ENCODE results near the gene ZNF74. TPM values are rescaled to one million over a fixed set of nuclear protein-coding genes. Genes with fewer than 3 reads are reported as not detected.
"Not testable (repeated sequence)": the region's sequence is repeated elsewhere in the genome, so short reads cannot be mapped to it uniquely, and the experiment has no call there.

The ZNF74 gene
- total RNA-seq, 4 donors from 2014 or later = 3.2 to 8.8 (median 5.9) TPM

- no peak for DNase-seq (ENCODE audit: low spot score)
Observed at GRCh38 chr22:20405291-20405930, 11.5 kb downstream of the ZNF74 start.

DNA sequence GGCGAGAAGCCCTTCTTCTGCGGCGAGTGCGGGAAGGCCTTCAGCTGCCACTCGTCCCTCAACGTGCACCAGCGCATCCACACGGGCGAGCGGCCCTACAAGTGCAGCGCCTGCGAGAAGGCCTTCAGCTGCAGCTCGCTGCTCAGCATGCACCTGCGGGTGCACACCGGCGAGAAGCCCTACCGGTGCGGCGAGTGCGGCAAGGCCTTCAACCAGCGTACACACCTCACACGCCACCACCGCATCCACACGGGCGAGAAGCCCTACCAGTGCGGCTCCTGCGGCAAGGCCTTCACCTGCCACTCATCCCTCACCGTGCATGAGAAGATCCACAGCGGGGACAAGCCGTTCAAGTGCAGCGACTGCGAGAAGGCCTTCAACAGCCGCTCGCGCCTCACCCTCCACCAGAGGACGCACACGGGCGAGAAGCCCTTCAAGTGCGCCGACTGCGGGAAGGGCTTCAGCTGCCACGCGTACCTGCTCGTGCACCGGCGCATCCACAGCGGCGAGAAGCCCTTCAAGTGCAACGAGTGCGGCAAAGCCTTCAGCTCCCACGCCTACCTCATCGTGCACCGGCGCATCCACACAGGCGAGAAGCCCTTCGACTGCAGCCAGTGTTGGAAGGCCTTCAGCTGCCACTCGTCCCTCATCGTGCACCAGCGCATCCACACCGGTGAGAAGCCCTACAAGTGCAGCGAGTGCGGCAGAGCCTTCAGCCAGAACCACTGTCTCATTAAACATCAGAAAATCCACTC, 12.2 kb downstream of the ZNF74 start:
- DNase-seq (ENCODE audit: low spot score) (no peak), ATAC-seq (ENCODE audit: low FRiP score) (no peak)

More at GRCh38 chr22:20405291-20405930, 11.5 kb downstream of the ZNF74 start:
- no peak for ATAC-seq (ENCODE audit: low FRiP score)
- TF ChIP-seq, protein P1, sequence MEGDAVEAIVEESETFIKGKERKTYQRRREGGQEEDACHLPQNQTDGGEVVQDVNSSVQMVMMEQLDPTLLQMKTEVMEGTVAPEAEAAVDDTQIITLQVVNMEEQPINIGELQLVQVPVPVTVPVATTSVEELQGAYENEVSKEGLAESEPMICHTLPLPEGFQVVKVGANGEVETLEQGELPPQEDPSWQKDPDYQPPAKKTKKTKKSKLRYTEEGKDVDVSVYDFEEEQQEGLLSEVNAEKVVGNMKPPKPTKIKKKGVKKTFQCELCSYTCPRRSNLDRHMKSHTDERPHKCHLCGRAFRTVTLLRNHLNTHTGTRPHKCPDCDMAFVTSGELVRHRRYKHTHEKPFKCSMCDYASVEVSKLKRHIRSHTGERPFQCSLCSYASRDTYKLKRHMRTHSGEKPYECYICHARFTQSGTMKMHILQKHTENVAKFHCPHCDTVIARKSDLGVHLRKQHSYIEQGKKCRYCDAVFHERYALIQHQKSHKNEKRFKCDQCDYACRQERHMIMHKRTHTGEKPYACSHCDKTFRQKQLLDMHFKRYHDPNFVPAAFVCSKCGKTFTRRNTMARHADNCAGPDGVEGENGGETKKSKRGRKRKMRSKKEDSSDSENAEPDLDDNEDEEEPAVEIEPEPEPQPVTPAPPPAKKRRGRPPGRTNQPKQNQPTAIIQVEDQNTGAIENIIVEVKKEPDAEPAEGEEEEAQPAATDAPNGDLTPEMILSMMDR (IDR thresholded peaks at IDR 0.05) = no peak

DNA sequence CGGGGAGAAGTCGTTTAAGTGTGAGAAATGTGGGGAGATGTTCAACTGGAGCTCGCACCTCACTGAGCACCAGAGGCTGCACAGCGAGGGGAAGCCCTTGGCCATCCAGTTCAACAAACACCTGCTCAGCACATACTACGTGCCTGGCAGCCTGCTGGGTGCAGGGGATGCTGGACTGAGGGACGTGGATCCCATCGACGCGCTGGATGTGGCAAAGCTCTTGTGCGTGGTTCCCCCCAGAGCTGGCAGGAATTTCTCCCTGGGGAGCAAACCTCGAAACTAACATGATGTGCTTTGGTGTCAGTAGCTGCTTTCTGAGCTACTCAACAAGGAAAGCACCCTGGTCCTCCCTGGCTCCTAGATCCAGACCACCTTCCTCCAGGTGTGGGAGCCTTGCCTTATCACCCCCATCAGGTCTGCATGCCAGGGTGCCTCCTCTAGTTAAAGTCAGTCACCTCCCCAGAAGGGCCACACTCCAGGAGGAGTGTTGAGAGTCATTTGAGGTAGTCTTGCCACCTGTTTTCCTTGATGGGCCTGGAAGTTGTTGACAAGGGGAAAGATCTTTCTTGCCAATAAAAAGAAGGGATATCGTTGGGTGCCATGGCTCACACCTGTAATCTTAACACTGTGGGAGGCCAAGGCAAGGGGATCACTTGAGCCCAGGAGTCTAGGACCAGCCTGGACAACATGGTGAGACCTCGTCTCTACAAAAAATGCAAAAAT, 12.9 kb downstream of the ZNF74 start:
- ATAC-seq (ENCODE audit: low FRiP score) = no peak
- DNase-seq (ENCODE audit: low spot score) = no peak
- TF ChIP-seq, protein P1 (IDR thresholded peaks at IDR 0.05) = no peak

More for the DNA sequence above, 12.2 kb downstream of the ZNF74 start:
- TF ChIP-seq, protein P1 (IDR thresholded peaks at IDR 0.05) = no peak

- ATAC-seq (ENCODE audit: low FRiP score) = no peak
- DNase-seq (ENCODE audit: low spot score) = no peak
Observed at GRCh38 chr22:20407829-20408228, 13.9 kb downstream of the ZNF74 start.

GRCh38 chr22:20408891-20409290, 14.9 kb downstream of the ZNF74 start:
- no peak for ATAC-seq (ENCODE audit: low FRiP score)
- DNase-seq (ENCODE audit: low spot score) = no peak
- TF ChIP-seq, protein P1 (IDR thresholded peaks at IDR 0.05) = no peak

More at GRCh38 chr22:20407829-20408228, 13.9 kb downstream of the ZNF74 start:
- TF ChIP-seq, protein P1 (IDR thresholded peaks at IDR 0.05) = no peak

DNA sequence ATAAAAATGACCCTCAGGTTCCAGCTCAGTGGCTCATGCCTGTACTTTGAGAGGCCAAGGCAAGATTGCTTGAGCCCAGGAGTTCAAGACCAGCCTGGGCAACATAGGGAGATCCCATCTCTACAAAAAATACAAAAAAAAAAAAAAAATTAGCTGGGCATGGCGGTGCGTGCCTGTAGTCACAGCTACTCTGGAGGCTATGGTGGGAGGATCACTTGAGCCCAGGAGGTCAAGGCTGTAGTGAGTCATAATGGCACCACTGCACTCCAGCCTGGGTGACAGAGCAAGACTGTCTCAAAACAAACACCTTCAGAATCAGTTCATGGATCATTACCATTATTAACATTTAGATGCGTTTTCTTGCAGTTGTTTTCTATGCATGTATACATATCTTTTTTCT, 15.4 kb downstream of the ZNF74 start:
- DNase-seq (ENCODE audit: low spot score); ATAC-seq (ENCODE audit: low FRiP score): not testable (repeated sequence)

DNA sequence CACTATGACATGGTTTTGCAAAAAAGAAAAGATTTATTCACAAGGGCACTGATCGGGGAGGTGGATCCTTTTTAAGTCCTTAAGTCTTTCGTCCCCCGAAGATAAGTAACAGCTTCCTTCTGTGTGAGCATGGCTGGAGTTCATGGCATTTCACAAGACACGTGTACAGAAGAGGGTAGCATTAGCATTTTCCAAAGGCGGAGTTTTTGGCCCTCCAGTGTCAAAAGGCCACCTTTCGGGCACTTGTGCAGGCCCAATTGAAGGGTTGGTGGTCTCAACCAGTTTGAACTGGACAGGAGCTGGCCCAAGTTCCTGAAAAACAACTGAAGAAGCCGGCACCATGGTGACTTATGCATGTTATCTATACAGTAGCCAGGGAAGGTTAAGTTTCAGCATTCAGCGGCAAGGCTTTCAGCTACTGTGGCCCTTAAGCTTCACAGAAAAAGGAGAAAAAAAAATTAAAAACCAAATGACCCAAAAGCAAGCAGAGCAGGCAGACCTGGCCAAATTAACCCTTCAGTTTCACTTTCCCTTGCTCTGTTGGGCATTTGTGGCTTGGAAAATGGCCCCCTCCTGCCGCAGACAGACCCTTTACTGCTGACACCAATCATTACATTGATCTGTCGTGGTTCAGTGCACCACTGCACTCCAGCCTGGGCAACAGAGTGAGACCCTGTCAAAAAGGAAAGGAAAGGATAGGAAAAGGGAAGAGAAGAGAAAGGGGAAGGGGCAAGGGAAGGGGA, 18.7 kb downstream of the ZNF74 start:
- no peak for DNase-seq (ENCODE audit: low spot score)
- ATAC-seq (ENCODE audit: low FRiP score) = no peak
- TF ChIP-seq, protein P1 (IDR thresholded peaks at IDR 0.05) = no peak

Measured in omental fat pad (tissue), 4 donors.